ENCODE data around the gene ATP8B3. TPM values are rescaled to one million over a fixed set of nuclear protein-coding genes. Genes with fewer than 3 reads are reported as not detected.
A peak's percentile ranks its signal among the peaks of the same experiment; 100 is the strongest.

ATP8B3 gene
- total and polyA plus RNA-seq, 2 of the 13 experiments (the other 11 are each of a cell fraction or from before 2014, with no cell fraction given): 2.6 to 5.9 TPM

GRCh38 chr19:1812426-1813191, 533 bp upstream of the ATP8B3 start (continued):
- TF ChIP-seq SNAPC4 (CRISPR knock-in tag; IDR thresholded peaks at IDR 0.05): peak; percentile 60; the same call in 1 of the 2 replicates
- TF ChIP-seq SMAD9 (CRISPR knock-in tag; IDR thresholded peaks at IDR 0.05): no peak
- peak; percentile 17; the same call in 1 of the 2 replicates for TF ChIP-seq ZNF563 (CRISPR knock-in tag; IDR thresholded peaks at IDR 0.05)
- TF ChIP-seq ZNF503 (CRISPR knock-in tag; IDR thresholded peaks at IDR 0.05): no peak
- TF ChIP-seq ARID4A (CRISPR knock-in tag; IDR thresholded peaks at IDR 0.05; ENCODE audit: borderline replicate concordance): peak; percentile 66; the same call in 1 of the 2 replicates
- no peak for TF ChIP-seq ZBTB1 (CRISPR knock-in tag; IDR thresholded peaks at IDR 0.05; ENCODE audit: borderline replicate concordance)
- no peak for TF ChIP-seq TAF15 (IDR thresholded peaks at IDR 0.05; ENCODE audit: low read depth, low read length, poor library complexity, severe bottlenecking)
- TF ChIP-seq POLR2AphosphoS5 (IDR thresholded peaks at IDR 0.05; ENCODE audit: low read depth, low read length): peak; percentile 68
- TF ChIP-seq SP1 (IDR thresholded peaks at IDR 0.05): no peak
- TF ChIP-seq SP1 (CRISPR knock-in tag; IDR thresholded peaks at IDR 0.05): peak; percentile 52
- TF ChIP-seq ZNF639 (CRISPR knock-in tag; conservative IDR thresholded peaks at IDR 0.05): 0 out of 2 replicates have a peak, but pooled peaks have one; percentile 8
- 0 out of 2 replicates have a peak, but pooled peaks have one; percentile 40 for TF ChIP-seq ZSCAN29 (CRISPR knock-in tag; conservative IDR thresholded peaks at IDR 0.05)
- TF ChIP-seq MED13 (CRISPR knock-in tag; IDR thresholded peaks at IDR 0.05): peak; percentile 56; the same call in 1 of the 2 replicates
- peak; percentile 71; the same call in 1 of the 2 replicates for TF ChIP-seq ATF7-NPFF (CRISPR knock-in tag; IDR thresholded peaks at IDR 0.05; ENCODE audit: low read depth)
